Astrocyte (in vitro differentiated cells and primary cell): ENCODE data around the gene TMEM235. TPM values are rescaled to one million over a fixed set of nuclear protein-coding genes. Genes with fewer than 3 reads are reported as not detected.
A peak's percentile ranks its signal among the peaks of the same experiment; 100 is the strongest.

Source experiments
- DNase-seq: peaks from one replicate; pipeline ENCODE4 v3.0.0-alpha.2; 2010; ENCODE audit warnings: low read depth
- FAIRE-seq: peaks from 2 replicates; lab custom pipeline; 2011; peaks lifted over from hg19 to GRCh38; lab: Jason Lieb, UNC
- H2AFZ ChIP-seq: 2 replicates; pipeline ENCODE4 v1.6.0; 2012; ENCODE audit warnings: low read depth, low read length, inconsistent platforms
- H3K27ac ChIP-seq: 2 replicates; pipeline ENCODE4 v1.5.1; 2011; ENCODE audit warnings: low read depth, low read length, inconsistent platforms
- H3K27me3 ChIP-seq: 2 replicates; pipeline ENCODE4 v1.6.0; 2011; ENCODE audit warnings: low read length, inconsistent platforms; ENCODE audit not compliant: insufficient read depth
- H3K36me3 ChIP-seq: 2 replicates; pipeline ENCODE4 v1.5.1; 2011; ENCODE audit warnings: low read length, inconsistent platforms; ENCODE audit not compliant: insufficient read depth
- H3K4me1 ChIP-seq: 2 replicates; pipeline ENCODE4 v1.5.1; 2011; ENCODE audit warnings: low read length, inconsistent platforms; ENCODE audit not compliant: insufficient read depth
- H3K4me2 ChIP-seq: 2 replicates; pipeline ENCODE4 v1.6.0; 2012; ENCODE audit warnings: low read length, inconsistent platforms
- H3K4me3 ChIP-seq: 2 replicates; pipeline ENCODE4 v1.5.1; 2011; ENCODE audit warnings: low read depth, mild to moderate bottlenecking, low read length, inconsistent platforms; ENCODE audit not compliant: insufficient read depth
- H3K79me2 ChIP-seq: 2 replicates; pipeline ENCODE4 v1.6.0; 2012; ENCODE audit warnings: mild to moderate bottlenecking, low read length, inconsistent platforms; ENCODE audit not compliant: insufficient read depth
- H3K9ac ChIP-seq: 2 replicates; pipeline ENCODE4 v1.6.0; 2012; ENCODE audit warnings: mild to moderate bottlenecking, low read length, inconsistent platforms
- H3K9me3 ChIP-seq: 2 replicates; pipeline ENCODE4 v1.5.1; 2012; ENCODE audit warnings: low read depth, mild to moderate bottlenecking, low read length, inconsistent platforms; ENCODE audit not compliant: insufficient read depth
- H4K20me1 ChIP-seq: 2 replicates; pipeline ENCODE4 v1.6.0; 2012; ENCODE audit warnings: low read length, inconsistent platforms; ENCODE audit not compliant: insufficient read depth
- H3K27ac Mint-ChIP-seq: one replicate; pipeline ENCODE4 v1.8.0; 2021; ENCODE audit warnings: mild to moderate bottlenecking, mixed read lengths; ENCODE audit not compliant: unreplicated experiment
- H3K27me3 Mint-ChIP-seq: one replicate; pipeline ENCODE4 v1.8.0; 2021; ENCODE audit warnings: low read depth, mixed read lengths; ENCODE audit not compliant: unreplicated experiment
- H3K36me3 Mint-ChIP-seq: one replicate; pipeline ENCODE4 v1.8.0; 2021; ENCODE audit warnings: low read depth, mixed read lengths; ENCODE audit not compliant: unreplicated experiment
- H3K4me1 Mint-ChIP-seq: one replicate; pipeline ENCODE4 v1.8.0; 2021; ENCODE audit warnings: low read depth, mixed read lengths; ENCODE audit not compliant: unreplicated experiment
- H3K4me3 Mint-ChIP-seq: one replicate; pipeline ENCODE4 v1.8.0; 2021; ENCODE audit warnings: mild to moderate bottlenecking, moderate library complexity, mixed read lengths; ENCODE audit not compliant: unreplicated experiment
- H3K9me3 Mint-ChIP-seq: one replicate; pipeline ENCODE4 v1.8.0; 2021; ENCODE audit warnings: mild to moderate bottlenecking, mixed read lengths; ENCODE audit not compliant: unreplicated experiment
- EZH2 ChIP-seq: IDR thresholded peaks from 2 replicates; pipeline ENCODE4 v1.6.1; 2012; ENCODE audit warnings: mild to moderate bottlenecking, low read length, inconsistent platforms; ENCODE audit not compliant: insufficient read depth
- total RNA-seq: library from RNA; stranded (reverse); gene quantifications from 2 replicates; pipeline ENCODE4 v1.2.1, GENCODE V29; 2021
- TF ChIP-seq, protein P1 (sequence below): IDR thresholded peaks from 2 replicates; pipeline ENCODE4 v1.5.1; 2011; ENCODE audit warnings: low read depth, mild to moderate bottlenecking, inconsistent platforms, low read length, moderate library complexity; ENCODE audit not compliant: insufficient read depth

TMEM235 gene
- total RNA-seq, 1 donor from 2014 or later: not detected

DNA sequence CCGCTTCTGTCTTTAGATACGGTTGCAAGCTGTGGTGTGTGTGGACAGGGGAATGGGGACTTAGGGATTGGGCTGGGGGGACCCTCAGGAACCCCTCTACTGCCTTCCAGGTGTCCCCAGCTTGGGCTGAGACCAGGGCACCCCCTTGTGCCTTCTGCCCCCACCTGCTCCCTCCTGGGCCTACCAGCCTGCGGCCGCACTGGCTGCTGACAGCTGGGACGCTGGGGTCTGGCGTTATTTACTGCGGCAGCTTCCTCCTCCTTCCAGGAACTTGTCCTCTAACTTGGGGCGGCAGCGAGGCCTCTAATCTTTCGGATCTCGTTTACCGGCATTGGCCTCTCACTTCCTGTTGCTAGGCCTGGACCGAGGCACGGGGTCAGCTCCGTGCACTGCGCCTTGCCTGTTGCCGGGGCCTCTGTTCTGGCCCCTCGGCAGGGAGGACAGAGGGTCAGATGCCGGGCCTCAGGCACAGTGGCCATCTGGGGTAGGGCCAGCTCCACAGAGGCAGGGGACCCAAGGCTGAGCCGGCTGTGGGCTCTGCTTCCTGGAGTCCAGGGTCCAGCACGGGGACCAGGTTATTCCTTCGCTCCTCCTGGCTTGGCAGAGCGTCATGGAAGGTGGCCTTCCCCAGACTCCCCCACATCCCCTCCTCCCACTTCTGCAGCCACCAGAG lies 31.8 kb downstream of the TMEM235 start:
- no peak overlapping the region for H2AFZ ChIP-seq

DNA sequence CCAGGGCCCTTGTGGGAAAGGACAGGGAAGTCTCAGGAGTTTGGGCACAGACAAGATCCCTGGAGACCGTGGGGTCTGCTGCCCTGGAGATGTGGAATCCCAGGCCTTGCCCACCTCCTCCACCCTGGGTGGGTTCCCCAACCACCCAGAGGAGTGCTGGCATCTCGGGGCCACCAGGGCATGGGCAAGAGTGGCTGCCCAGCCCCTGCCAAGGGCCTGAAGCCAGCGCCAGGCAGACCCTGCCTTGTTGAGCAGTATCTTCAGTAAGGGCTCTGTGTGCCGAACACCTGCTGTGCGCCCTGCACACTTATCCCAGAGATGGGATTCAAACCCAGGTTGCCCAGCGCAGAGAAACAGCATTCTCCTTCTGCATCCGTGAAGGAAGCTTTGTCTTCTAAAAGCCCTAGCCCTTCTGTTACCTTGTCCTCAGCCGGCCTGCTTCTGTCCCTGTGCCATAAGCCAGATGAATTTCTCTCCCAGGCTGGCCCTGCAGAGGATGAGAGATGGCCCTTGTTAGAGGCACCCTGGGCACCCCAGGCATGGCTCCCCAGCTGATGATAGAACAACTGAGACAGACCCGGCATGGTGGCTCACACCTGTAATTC lies 32.4 kb downstream of the TMEM235 start:
- H3K36me3 ChIP-seq: no peaks in the 10 kb centered on the region
- H3K79me2 ChIP-seq: no peaks in the 10 kb centered on the region
- H3K4me2 ChIP-seq: no peak overlapping the region
- H3K9me3 ChIP-seq: no peaks in the 10 kb centered on the region
- H3K36me3 Mint-ChIP-seq: no peaks in the 10 kb centered on the region
- no peak overlapping the region for H3K27ac Mint-ChIP-seq
- H3K4me1 ChIP-seq: peaks cover 2% of the 10 kb centered on the region
- H3K27me3 ChIP-seq: peaks cover 3% of the 10 kb centered on the region
- no peak overlapping the region for H3K27ac ChIP-seq
- H3K9ac ChIP-seq: no peak overlapping the region
- peaks cover 5% of the 10 kb centered on the region for H3K27me3 Mint-ChIP-seq
- H2AFZ ChIP-seq: no peak overlapping the region
- no peak overlapping the region for H3K4me3 Mint-ChIP-seq
- FAIRE-seq: no peak
- H3K9me3 Mint-ChIP-seq: no peaks in the 10 kb centered on the region
- no peaks in the 10 kb centered on the region for H4K20me1 ChIP-seq
- no peak overlapping the region for H3K4me3 ChIP-seq
- no peaks in the 10 kb centered on the region for H3K4me1 Mint-ChIP-seq
- no peak for TF ChIP-seq EZH2
- TF ChIP-seq, protein P1, sequence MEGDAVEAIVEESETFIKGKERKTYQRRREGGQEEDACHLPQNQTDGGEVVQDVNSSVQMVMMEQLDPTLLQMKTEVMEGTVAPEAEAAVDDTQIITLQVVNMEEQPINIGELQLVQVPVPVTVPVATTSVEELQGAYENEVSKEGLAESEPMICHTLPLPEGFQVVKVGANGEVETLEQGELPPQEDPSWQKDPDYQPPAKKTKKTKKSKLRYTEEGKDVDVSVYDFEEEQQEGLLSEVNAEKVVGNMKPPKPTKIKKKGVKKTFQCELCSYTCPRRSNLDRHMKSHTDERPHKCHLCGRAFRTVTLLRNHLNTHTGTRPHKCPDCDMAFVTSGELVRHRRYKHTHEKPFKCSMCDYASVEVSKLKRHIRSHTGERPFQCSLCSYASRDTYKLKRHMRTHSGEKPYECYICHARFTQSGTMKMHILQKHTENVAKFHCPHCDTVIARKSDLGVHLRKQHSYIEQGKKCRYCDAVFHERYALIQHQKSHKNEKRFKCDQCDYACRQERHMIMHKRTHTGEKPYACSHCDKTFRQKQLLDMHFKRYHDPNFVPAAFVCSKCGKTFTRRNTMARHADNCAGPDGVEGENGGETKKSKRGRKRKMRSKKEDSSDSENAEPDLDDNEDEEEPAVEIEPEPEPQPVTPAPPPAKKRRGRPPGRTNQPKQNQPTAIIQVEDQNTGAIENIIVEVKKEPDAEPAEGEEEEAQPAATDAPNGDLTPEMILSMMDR: no peak
- DNase-seq: no peak

More for the DNA sequence above, 31.8 kb downstream of the TMEM235 start:
- Histone ChIP-seq H3K4me2 (no peak overlapping the region), H3K9ac (no peak overlapping the region), H3K4me3 (no peak overlapping the region), H3K4me1 (no peaks in the 10 kb centered on the region), H3K9me3 (no peaks in the 10 kb centered on the region), H3K36me3 (no peaks in the 10 kb centered on the region), H3K27me3 (peaks cover under 1% of the 10 kb centered on the region), H3K79me2 (no peaks in the 10 kb centered on the region), H3K27ac (no peak overlapping the region), H4K20me1 (no peaks in the 10 kb centered on the region)
- H3K9me3 Mint-ChIP-seq: no peaks in the 10 kb centered on the region
- TF ChIP-seq EZH2: no peak
- TF ChIP-seq, protein P1: no peak
- no peak overlapping the region for H3K4me3 Mint-ChIP-seq
- DNase-seq (no peak), FAIRE-seq (no peak)
- H3K4me1 Mint-ChIP-seq: no peaks in the 10 kb centered on the region
- peaks cover 5% of the 10 kb centered on the region for H3K27me3 Mint-ChIP-seq
- no peaks in the 10 kb centered on the region for H3K36me3 Mint-ChIP-seq
- H3K27ac Mint-ChIP-seq: no peak overlapping the region

GRCh38 chr17:78264590-78264989 lies 33.2 kb downstream of the TMEM235 start:
- FAIRE-seq: no peak
- peak overlapping the region; percentile 20 for H3K27ac Mint-ChIP-seq

More at GRCh38 chr17:78264590-78264989, 33.2 kb downstream of the TMEM235 start:
- Histone ChIP-seq H3K9ac (no peak overlapping the region), H3K4me3 (no peak overlapping the region), H3K79me2 (no peaks in the 10 kb centered on the region), H3K27ac (no peak overlapping the region), H3K4me2 (no peak overlapping the region), H3K9me3 (no peaks in the 10 kb centered on the region), H2AFZ (no peak overlapping the region), H3K36me3 (no peaks in the 10 kb centered on the region), H3K4me1 (peaks cover 8% of the 10 kb centered on the region), H3K27me3 (peaks cover 6% of the 10 kb centered on the region), H4K20me1 (no peaks in the 10 kb centered on the region)
- peaks cover 5% of the 10 kb centered on the region for H3K27me3 Mint-ChIP-seq
- DNase-seq: no peak
- TF ChIP-seq, protein P1: no peak
- TF ChIP-seq EZH2: no peak
- no peak overlapping the region for H3K4me3 Mint-ChIP-seq
- H3K9me3 Mint-ChIP-seq: no peaks in the 10 kb centered on the region
- H3K36me3 Mint-ChIP-seq: no peaks in the 10 kb centered on the region
- H3K4me1 Mint-ChIP-seq: no peaks in the 10 kb centered on the region
